Measurements from ENCODE around the gene GRM8.

DNA sequence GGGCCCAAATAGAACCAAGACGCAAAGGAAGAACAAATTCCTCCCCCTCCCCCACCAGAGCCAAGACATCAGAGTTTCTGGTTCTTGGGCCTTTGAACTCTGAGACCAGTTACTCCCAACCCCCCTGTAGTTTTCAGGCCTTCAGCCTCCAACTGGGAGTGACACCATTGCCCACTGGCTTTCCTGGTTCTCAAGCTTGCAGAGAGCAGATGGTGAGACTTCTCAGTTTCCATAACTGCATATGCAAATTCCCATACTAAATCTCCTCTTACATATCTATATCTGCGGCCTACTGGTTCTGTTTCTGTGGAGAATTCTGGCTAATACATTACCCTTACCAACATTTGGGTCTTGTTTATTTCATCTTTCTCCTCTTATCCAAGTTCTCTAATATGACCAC is 762.9 kb downstream of the GRM8 start:
- TF ChIP-seq CTCF (IDR thresholded peaks at IDR 0.05; ENCODE audit: low read depth, low read length, poor library complexity, severe bottlenecking) = no peak
- TF ChIP-seq EZH2phosphoT487 (IDR thresholded peaks at IDR 0.05; ENCODE audit: borderline replicate concordance, low read length) = no peak
